Measurements from ENCODE around the gene LRRTM4. TPM values are rescaled to one million over a fixed set of nuclear protein-coding genes. Genes with fewer than 3 reads are reported as not detected.
"Not testable (repeated sequence)": the region's sequence is repeated elsewhere in the genome, so short reads cannot be mapped to it uniquely, and the experiment has no call there.

Gene LRRTM4
- total RNA-seq, 3 donors from 2014 or later (not counting 1 experiment from before 2014, with no cell fraction given) = not detected

DNA sequence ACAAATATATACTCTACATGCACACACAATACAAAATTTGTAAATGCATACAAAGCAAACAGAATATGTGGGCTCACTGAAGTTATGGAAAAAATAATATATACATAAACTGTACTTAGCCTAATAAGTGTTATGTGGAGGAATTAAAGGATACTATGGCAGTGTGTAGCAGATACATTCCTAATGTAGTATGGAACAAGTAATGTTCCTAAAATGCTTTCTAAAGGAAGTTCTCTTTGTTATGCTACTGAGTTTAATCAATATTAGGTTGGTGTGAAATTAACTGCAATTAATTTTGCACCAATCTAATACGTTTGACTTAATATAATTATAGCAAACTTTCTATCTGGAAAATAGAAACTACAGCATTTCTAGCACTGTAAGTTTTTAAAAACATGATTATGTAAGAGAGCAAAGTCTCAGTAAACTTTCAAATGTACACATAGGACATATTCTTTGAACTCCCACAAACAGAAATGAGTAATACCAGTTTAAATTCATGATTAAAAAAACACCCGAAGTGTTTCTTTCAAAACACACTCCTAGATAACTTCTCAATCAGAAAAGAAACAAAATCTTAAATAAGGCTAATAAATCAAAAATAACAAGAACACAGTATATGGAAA is 331.3 kb downstream of the LRRTM4 start:
- no peak for DNase-seq
- no peak for ATAC-seq
- Histone ChIP-seq H3K27me3 (ENCODE audit: control insufficient read depth, insufficient read depth, low read length) (no peaks in the 10 kb centered on the region), H3K4me3 (ENCODE audit: low read length) (no peak overlapping the region), H3K9me3 (ENCODE audit: control insufficient read depth, insufficient read depth, low read length) (peaks cover 12% of the 10 kb centered on the region), H3K27ac (ENCODE audit: low read length) (no peak overlapping the region), H3K4me1 (ENCODE audit: control insufficient read depth, insufficient read depth, low read length) (no peaks in the 10 kb centered on the region), H3K36me3 (ENCODE audit: control insufficient read depth, insufficient read depth, low read length) (no peaks in the 10 kb centered on the region)
- WGBS (ENCODE audit: insufficient coverage) = no CpG with 5 or more reads among the region's 2 CpGs
- H3K27ac Mint-ChIP-seq = no peak overlapping the region
- intact Hi-C loops (cut with micrococcal nuclease) = no loop called here
- TF ChIP-seq, protein P1, sequence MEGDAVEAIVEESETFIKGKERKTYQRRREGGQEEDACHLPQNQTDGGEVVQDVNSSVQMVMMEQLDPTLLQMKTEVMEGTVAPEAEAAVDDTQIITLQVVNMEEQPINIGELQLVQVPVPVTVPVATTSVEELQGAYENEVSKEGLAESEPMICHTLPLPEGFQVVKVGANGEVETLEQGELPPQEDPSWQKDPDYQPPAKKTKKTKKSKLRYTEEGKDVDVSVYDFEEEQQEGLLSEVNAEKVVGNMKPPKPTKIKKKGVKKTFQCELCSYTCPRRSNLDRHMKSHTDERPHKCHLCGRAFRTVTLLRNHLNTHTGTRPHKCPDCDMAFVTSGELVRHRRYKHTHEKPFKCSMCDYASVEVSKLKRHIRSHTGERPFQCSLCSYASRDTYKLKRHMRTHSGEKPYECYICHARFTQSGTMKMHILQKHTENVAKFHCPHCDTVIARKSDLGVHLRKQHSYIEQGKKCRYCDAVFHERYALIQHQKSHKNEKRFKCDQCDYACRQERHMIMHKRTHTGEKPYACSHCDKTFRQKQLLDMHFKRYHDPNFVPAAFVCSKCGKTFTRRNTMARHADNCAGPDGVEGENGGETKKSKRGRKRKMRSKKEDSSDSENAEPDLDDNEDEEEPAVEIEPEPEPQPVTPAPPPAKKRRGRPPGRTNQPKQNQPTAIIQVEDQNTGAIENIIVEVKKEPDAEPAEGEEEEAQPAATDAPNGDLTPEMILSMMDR (IDR thresholded peaks at IDR 0.05) = no peak
- no peaks in the 10 kb centered on the region for H3K27me3 Mint-ChIP-seq (ENCODE audit: low read depth in 2 of 2)
- H3K4me1 Mint-ChIP-seq = no peaks in the 10 kb centered on the region
- H3K4me3 Mint-ChIP-seq = no peak overlapping the region
- peaks cover 9 to 10% of the 10 kb centered on the region in 2 donors for H3K9me3 Mint-ChIP-seq
- H3K36me3 Mint-ChIP-seq = no peaks in the 10 kb centered on the region

DNA sequence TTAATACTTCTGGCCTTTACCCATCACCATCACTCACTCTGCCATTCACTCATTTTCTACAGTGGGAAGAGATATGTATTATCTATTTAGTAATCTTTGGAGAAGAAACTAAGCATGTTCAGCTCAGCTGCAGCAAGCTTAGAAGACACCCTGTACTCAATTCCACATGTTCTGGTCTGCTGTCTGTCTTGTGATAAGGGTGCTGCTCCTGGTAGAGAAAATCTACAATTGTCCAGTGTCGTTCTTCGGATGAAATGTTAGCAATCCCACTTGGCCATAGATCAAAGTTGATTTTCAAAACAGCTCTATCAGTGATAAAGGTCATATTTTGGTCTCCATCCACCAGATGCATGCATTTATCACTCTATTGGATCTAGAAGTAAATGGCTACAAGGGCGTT is 337.1 kb downstream of the LRRTM4 start:
- no peak overlapping the region for H3K27ac Mint-ChIP-seq
- no peaks in the 10 kb centered on the region for H3K36me3 Mint-ChIP-seq
- Histone ChIP-seq H3K27ac (ENCODE audit: low read length) (no peak overlapping the region), H3K4me3 (ENCODE audit: low read length) (no peak overlapping the region), H3K36me3 (ENCODE audit: control insufficient read depth, insufficient read depth, low read length) (no peaks in the 10 kb centered on the region), H3K4me1 (ENCODE audit: control insufficient read depth, insufficient read depth, low read length) (no peaks in the 10 kb centered on the region), H3K27me3 (ENCODE audit: control insufficient read depth, insufficient read depth, low read length) (no peaks in the 10 kb centered on the region), H3K9me3 (ENCODE audit: control insufficient read depth, insufficient read depth, low read length) (peaks cover 10% of the 10 kb centered on the region)
- peaks cover 14 to 16% of the 10 kb centered on the region in 2 donors for H3K9me3 Mint-ChIP-seq
- ATAC-seq (no peak), DNase-seq (no peak)
- TF ChIP-seq, protein P1 (IDR thresholded peaks at IDR 0.05) = no peak
- H3K4me1 Mint-ChIP-seq = no peaks in the 10 kb centered on the region
- no peaks in the 10 kb centered on the region for H3K27me3 Mint-ChIP-seq (ENCODE audit: low read depth in 2 of 2)
- no peak overlapping the region for H3K4me3 Mint-ChIP-seq
- intact Hi-C loops (cut with micrococcal nuclease) = no loop called here
- 95% methylated on average over 2 of the region's 3 CpGs for WGBS (ENCODE audit: insufficient coverage)

DNA sequence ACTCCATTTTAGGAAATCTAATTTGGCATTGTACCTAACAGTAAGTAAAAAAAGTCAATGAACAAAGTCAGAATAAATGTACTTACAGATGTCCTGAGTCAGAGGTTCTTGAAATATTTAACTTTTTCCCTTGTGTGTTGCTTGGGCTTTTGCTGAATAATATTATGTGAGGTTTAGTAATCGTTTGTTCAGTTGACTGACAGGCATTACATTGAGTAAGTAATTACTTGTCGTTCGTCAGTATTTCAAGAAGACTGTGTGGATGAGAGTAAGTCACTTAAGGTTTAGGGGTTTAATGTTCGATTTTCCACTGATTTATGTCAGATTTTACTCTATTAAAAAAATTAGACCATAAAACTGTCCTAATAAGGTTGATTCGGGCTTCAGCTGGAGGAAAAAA is 342.9 kb downstream of the LRRTM4 start:
- no peak overlapping the region for H3K27ac Mint-ChIP-seq
- TF ChIP-seq, protein P1 (IDR thresholded peaks at IDR 0.05) = no peak
- intact Hi-C loops (cut with micrococcal nuclease) = no loop called here
- H3K36me3 ChIP-seq (ENCODE audit: control insufficient read depth, insufficient read depth, low read length) = no peaks in the 10 kb centered on the region
- no peak for ATAC-seq
- H3K36me3 Mint-ChIP-seq = no peaks in the 10 kb centered on the region
- no peaks in the 10 kb centered on the region for H3K4me1 ChIP-seq (ENCODE audit: control insufficient read depth, insufficient read depth, low read length)
- H3K27me3 ChIP-seq (ENCODE audit: control insufficient read depth, insufficient read depth, low read length) = no peaks in the 10 kb centered on the region
- no peak for DNase-seq
- no peak overlapping the region for H3K4me3 Mint-ChIP-seq
- no peaks in the 10 kb centered on the region for H3K4me1 Mint-ChIP-seq
- H3K4me3 ChIP-seq (ENCODE audit: low read length) = no peak overlapping the region
- peaks cover 2% of the 10 kb centered on the region for H3K9me3 ChIP-seq (ENCODE audit: control insufficient read depth, insufficient read depth, low read length)
- WGBS (ENCODE audit: insufficient coverage) = 85% methylated on average over 2 of the region's 5 CpGs
- no peak overlapping the region for H3K27ac ChIP-seq (ENCODE audit: low read length)
- H3K27me3 Mint-ChIP-seq (ENCODE audit: low read depth in 2 of 2) = no peaks in the 10 kb centered on the region
- H3K9me3 Mint-ChIP-seq = peaks cover 12 to 15% of the 10 kb centered on the region in 2 donors

DNA sequence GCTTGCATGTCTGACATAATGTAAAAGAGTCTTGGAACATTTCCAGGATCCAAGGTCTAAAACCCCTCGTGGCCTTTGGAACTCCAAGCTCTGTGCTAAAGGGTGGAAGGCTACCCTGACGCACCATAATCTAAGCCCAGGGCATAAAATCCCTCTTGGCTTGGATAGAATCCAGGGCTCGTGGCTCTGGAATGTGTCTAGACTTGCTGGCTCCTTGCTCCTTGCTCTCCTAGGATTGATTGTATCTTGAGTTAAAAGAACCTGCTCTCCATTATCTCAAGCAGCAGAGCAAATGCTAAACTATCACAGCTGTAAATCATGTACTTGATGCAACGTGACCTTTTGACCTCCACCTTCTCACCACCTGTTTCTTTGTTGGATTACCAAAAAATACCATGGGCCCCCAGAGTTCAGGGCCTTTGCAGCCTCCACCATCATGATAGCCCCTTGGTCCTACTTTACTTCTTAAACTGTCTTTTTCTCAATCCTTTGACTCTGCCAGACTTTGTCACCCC is 346.9 kb downstream of the LRRTM4 start:
- H3K4me3 ChIP-seq (ENCODE audit: low read length); H3K4me3 Mint-ChIP-seq; H3K36me3 Mint-ChIP-seq; H3K27me3 ChIP-seq (ENCODE audit: control insufficient read depth, insufficient read depth, low read length); H3K27ac Mint-ChIP-seq; H3K4me1 ChIP-seq (ENCODE audit: control insufficient read depth, insufficient read depth, low read length); H3K9me3 ChIP-seq (ENCODE audit: control insufficient read depth, insufficient read depth, low read length); H3K4me1 Mint-ChIP-seq; H3K36me3 ChIP-seq (ENCODE audit: control insufficient read depth, insufficient read depth, low read length); ATAC-seq; H3K27me3 Mint-ChIP-seq (ENCODE audit: low read depth in 2 of 2); H3K27ac ChIP-seq (ENCODE audit: low read length); DNase-seq; intact Hi-C loops (cut with micrococcal nuclease): not testable (repeated sequence)
- 65% methylated on average over 4 of the region's 4 CpGs for WGBS (ENCODE audit: insufficient coverage)
- H3K9me3 Mint-ChIP-seq = peaks cover 11 to 15% of the 10 kb centered on the region in 2 donors

Measured in natural killer cell (primary cell).